GM18499 (cell line): ENCODE data around the gene FHOD3.
"Not testable (repeated sequence)": the region's sequence is repeated elsewhere in the genome, so short reads cannot be mapped to it uniquely, and the experiment has no call there.

Experiments
- ATAC-seq: cut with Tn5 transposase; IDR thresholded peaks from one replicate; pipeline ENCODE4 v1.9.1; 2021; ENCODE audit warnings: moderate number of reproducible peaks; ENCODE audit not compliant: insufficient read depth, unreplicated experiment

The FHOD3 gene

DNA sequence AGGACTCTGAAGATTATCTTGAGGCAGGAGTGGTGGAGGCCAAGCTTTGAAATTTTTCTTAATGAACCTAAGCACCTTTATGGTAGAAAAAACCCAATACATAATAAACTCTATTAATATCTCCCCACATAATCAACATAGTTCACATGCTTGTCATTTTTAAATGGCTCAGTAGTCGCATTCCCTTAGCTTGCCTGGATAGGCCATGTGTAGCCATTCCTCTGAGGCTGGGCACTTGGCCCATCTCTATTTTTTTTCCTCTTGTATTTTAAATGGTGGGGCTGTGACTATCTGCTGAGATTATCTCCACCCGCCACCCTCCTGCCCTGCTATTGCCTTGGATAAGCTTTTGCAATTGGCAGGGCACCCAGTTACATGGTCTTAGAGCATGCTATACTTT lies 143.1 kb downstream of the FHOD3 start:
- ATAC-seq, result no peak

DNA sequence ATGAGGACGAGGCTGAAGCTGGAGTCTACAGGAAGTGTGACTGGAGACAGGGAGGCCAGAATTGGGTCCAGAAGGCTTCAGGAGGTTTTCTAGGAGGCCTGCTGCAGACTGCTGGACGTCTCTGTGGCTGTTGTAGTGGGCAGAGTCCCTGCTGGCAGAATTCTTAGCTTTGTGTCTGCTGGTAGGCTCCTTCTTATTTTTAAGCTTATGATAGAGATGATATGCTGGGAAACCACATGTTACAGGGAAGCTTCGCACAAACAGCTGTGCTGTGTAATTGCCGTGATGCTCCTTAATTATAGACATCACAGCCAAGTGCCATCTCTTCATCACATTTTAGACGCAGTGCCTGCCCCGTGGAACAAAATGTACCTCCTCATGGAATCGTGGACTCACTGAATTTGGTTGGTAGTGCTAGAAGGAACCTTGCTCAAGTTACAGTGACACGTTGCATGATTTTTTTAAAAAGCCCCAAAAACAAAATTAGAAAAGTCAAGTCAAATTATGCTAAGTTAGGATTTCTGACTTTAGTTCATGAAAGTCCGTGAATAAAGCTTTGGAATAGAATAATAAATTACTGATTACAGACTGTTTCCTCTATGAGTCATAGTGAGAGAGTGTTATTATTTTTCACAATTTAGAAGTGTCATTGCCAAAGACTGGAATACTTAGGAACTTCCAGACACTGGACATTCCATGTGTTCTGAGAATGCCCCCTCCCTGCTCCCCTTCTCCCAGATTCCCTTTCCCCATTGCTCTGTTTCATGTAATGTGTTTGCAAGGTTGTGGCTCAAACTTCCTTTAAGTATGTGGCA lies 144.1 kb downstream of the FHOD3 start:
- no peak for ATAC-seq

DNA sequence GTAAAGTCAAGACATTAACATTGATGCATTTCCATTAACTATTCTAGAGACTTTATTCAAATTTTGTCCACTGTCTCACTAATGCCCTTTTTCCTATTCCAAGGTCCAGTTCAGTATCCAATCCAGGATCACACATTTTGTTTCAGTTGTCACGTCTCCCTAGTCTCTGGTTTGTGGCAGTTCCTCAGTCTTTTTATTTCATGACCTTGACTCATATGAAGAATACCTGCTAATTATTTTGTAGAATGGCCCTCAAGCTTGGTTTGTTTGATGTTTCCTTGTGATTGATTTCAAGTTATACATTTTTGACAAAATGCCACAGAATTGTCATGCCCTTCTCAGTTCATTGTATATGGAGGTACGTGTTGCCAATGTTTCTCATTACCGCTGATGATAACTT lies 145.2 kb downstream of the FHOD3 start:
- no peak for ATAC-seq

DNA sequence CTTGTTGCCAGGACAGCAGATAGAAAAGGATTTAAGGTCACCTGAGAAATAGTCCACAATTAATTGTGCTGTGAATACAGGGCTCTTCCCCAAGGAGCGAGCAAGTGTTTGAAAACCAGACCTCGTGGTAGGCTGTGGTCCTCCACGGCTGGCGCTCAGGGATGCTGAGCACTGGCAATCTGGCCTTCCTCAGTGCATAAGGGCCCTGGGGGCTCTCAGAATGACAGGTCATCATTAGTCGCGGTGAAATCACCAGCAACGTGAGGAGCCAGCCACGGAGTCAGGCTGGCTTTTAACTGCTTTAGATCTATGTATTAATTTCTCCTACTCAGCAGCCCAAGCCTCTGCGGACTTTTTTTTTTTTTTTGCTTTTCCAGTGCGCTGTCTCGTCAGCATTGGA lies 148.5 kb downstream of the FHOD3 start:
- ATAC-seq, result no peak

DNA sequence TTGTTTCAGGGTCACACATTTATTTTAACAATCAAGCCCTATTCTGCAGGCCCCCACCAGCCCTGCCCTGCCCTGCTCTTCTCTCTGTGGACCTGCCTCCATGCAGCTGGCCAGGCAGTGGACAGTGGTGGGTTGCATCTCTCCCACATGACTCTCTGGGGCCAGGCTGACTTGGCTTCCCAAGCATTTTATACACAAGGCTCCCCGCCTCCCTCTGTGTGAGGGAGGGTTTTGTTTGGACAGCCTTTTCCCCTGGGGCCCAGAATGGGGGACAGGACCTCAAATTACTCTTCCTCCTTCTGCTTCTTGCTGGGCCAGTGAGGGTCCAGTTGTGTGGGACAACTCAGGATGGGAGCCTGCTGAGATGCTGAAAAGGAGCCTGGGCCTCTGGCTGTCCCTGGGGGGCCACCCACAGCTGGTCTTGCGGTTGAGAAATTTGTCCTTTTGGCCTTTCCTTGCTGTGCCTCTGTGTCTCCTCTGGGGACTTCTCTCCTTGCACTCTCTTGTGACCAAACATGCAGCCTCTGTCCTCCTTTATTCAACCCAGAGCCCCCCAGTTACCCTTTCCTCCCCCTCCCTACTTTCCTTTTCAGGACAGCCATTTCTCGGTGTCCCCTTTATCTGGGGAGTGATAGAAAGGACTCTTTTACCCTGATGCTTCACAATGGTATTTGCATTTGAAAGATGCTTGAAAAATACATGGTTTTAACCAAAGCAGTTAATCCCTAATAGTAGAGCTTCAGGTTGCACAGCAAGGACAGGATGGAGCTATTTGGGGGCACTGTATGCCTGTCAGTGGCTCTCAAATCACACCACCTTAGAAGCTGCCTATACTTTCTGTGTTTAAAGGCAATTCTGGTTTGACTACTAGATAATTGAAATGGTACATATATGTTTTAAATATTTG lies 151.1 kb downstream of the FHOD3 start:
- ATAC-seq, result no peak

DNA sequence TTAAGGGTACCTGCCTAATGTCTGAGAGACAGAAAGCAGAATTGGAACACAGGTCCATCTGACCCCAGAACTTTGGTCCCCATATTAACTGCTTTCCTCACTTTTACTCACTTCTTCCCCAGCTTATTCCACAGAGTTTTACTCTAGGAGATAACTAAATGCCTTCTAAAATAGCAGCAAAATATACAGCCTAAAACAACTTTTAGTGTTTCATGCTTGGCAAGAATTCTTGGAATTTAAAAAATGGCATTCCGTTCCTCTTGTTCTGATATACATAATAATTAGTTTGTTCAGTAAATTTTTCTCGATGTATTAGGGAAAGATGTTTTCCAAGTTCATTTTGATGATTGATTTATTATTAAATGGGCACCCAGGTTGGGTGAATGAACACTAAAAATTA lies 151.9 kb downstream of the FHOD3 start:
- ATAC-seq, result no peak

DNA sequence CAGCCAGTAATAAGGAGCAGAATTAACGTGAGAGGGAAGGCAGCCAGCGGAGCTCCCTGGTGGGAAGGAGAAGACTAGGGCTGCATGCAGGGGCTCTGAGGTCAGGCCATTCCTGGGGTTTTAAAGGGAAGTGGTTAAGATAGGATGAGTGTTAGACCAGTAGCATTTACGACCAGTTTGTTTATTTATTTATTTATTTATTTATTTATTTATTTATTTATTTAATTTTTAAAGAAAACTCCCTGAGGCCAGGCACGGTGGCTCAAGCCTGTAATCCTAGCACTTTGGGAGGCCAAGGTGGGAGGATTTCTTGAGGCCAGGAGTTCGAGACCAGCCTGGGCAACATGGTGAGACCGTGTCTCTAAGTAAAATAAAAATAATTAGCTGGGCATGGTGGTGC lies 152.8 kb downstream of the FHOD3 start:
- ATAC-seq, result no peak

DNA sequence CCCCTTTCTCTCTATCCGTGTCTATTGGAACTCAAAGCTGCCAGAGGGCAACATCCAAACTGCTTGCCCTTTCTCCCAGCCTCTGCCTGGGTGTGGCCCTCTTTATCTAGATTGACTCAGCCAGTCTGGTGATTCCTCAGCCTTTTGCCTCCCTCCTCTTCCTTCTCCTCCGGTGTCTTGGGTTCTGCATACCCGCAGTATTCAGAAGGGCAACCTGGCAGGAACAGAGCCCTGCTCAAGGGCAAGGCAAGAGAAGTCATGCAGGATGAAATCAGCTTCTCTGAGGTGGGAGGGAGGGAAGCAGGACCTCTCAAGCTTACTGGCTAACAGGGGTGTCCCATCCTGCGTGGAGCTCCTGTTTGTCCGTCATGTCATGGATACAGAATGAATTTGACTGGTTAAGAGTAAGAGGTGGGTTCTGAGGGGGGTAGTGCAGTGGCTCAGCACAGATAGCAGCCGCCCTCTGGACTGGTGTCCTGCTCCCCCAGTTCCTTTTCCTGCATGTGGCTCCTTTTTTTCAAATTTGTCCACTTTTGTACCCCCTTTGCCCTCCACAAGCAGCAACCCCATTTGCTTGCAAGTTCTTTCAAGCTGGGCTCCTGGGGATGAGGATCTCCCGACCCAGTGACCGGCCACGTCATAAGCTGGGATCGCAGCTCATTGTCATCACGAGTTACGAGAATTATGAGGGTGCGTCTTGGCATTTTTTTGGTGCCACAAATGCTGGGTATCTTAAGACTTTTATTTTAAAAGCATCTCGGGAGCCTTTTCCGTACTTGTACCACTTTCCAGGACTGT lies 154.1 kb downstream of the FHOD3 start:
- ATAC-seq, result no peak

DNA sequence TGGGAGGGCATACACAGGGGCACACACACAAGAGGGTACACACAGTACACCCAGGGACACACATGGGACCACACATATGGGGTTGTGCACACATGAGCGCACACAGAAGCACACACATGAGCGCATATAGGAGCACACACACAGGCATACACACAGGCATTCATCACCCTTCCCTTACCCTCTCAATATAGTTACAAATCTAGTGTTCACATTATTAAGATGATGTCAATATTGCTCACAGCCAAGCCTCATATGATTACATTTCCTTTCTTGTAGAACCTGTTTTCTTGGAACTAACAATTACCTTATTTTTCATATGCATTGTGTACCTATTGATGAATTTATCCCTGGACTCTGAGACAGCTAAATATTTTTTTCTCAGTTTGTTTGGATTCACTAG lies 156.7 kb downstream of the FHOD3 start:
- ATAC-seq, result no peak

DNA sequence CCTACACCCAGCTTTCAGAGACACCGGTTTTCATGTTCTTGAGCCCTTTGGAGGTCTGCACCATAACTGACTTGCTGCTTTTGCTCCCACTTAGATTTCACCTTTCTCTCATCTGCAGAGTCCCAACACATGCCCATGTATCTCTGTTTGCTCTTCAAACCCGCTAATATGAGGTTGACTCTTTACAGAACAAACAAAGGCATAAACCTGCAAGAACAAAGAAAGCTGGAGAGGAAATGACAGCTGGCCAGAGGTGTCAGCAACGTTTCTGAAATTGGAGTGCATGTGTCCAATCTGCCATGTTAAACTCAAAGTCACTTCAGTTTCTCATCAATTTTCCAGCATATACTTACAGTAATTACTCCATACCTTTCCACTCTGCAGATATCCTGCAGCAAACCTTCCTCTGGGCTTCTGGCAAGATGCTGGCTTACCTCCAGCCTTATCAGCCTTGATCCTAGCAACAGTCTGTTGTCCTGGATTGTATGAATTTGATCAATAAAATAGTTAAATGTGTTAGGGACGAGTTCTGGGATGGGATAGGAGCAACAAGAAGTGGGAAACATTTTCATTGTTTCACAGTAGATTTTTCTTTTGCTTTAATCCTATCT lies 157.4 kb downstream of the FHOD3 start:
- ATAC-seq, result no peak

DNA sequence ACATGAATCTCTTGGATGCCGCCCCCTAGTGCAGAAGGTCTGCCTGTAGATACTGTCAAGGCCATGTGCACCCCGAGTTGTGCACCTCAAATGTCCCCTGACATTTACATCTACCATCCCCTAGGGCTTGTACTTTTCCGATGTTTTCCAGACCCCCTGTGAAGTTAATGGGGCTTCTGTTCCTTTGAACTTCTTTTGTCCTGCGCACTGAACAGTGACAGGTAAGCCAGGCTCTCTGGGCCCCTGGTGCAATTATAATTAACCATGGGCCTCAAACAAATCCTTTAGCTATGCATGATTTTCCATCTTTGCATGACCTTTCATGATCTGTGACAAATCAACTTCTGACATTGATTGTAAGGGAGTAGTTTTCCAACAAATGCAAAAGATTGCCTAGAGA lies 158.4 kb downstream of the FHOD3 start:
- no peak for ATAC-seq

DNA sequence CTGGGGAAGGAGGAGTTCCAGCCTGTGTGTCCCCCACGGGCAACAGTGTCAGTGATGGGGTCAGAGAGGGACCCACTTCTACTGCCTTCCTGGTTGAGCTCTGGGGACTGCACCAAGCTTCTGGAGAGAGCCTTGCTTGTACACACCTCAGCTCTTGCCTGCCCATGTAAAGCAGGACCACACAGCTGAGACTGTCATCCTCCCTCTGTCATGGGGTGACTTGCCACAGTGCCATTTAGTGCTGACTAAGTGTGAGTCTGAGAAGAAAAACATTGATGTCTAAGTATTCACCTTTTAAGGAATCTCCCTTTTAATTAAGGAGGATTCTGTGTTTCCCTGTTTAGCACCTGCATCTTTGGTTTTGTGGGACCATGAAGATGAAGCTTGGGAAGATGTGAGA lies 159.1 kb downstream of the FHOD3 start:
- no peak for ATAC-seq

DNA sequence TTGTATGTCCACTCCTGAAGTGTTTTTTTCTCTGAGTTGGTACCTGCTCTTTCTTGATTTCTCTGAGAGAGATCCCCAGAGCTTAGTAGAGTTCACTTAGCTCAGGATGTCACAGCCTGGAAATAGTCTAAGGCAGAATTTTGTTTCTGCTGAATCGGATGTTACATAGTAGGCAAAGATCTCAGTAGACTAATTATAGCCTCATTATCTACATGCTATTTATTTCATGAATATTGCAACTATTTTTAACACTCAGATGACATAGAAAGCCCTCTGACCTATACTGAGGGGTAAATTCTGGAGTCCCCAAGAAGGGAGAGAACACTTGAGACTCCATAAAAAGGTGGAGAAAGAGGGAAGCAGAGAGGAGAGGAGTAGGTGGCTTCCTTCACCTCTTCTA lies 160.2 kb downstream of the FHOD3 start:
- ATAC-seq, result no peak

DNA sequence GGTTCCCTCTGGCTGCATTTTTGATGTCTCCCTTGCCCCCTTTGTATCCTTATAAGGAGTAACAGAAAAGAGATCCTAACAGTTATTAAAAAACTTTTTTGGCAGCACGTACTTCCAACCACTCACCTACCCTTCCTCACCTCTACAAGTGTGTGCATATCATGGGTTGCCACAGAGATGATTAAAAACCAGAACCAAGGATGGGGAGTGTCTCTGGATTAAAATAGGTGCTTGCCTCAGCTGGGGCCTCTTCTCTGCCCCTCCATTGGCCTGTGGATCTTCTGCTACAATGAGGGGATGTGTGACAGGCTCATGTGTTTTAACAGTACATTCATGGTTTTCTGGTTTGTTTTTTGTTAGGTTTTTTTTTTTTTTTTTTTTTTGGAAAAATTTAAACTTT lies 160.8 kb downstream of the FHOD3 start:
- no peak for ATAC-seq

DNA sequence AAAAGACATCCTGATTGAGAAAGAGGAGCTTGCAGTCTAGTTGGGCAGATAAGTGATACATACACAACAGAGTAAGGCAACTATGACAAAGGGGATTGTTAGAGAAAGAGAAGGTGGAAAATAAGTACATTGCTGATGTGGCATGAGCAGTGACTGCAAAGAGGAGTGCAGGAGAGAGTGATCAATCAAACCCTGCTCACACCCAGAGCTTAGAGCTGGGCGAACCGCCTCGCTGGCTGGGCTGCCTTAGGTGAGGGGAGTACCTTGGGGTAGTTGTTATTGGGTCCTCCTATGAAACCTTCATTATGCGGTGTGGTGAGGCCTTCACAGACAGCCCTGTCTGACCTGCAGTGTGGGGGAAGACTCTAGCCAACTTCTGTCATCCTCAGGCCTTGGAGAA lies 161.7 kb downstream of the FHOD3 start:
- ATAC-seq, result no peak

DNA sequence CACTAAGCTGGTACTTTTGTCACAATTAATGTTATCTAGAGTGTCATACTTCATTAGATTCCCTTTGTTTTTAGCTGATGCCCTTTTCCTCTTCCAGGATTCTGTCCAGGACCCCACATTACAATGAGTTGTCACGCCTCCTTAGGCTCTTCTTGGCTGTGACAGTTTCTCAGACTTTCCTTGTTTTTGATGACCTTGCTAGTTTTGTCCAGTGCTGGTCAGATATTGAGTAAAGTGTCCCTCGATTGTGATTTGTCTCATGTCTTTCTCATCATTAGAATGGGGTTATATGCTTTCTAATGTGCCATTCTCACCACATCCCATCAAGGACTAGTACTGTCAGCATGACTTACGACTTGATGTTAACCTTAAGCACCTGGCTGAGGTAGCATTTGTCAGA lies 162.3 kb downstream of the FHOD3 start:
- ATAC-seq, result no peak

DNA sequence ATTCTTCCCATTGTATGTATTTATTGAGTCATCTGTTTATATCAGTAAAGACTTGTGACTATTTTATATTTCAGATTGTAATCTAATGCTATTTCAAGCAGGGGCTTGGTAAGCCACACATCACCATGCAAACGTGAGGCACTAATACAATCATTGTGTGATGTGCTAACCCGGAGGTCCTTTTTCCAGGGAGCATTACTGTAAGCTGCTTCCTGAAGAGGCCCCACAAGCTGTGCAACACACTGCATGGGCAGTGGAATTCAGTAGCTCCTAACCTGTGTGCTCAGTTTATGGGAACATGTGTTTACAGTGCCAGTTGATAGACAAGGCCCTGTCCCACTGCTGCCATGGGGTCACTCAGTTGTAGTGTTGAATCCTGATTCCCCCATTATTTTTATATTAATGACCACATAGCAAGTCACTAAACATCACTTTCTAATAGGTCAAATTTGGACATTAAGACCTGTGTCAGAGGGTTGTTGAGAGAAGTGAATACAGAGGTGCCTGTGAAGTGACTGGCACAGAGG lies 162.9 kb downstream of the FHOD3 start:
- ATAC-seq, result no peak

DNA sequence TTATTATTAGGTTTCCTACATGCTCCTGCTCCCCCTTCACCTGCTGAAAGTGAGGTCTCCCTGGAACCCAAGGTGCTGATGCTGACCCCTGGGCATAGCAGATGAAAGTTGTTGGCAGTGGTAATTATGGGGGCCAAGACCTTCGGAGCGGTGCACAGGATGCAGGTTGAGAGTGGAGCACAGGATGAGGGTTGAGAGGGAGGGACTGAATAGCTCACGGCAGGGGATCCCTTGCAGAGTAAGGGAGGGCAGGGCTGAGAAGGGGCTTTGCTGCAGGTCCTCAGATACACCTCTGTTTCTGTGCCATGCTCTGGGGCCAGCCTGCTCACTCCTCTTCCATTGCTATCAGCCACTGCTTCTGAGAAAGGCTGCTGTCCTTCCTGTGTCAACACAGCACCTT lies 163.3 kb downstream of the FHOD3 start:
- ATAC-seq, result no peak

DNA sequence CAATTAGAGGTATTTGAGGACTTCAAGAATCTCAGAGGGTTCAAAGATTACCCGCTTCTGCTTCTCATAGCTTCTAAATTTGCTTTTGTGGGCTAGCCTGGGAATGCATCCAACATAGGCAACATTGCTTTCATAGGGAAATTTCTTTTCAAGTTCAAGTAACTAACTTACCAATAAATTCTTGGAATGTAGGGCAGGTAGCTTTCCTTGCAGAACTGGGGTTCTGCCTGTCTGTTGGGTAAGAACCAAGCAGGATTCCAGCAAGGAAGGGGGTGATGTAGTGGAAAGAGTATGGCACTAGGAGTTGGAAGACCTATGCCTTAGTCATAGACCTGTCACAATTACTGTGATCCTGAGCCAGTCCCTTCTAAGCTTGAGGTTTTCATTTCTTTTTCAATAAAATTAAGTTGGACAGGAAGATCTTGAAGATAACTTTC lies 164.1 kb downstream of the FHOD3 start:
- no peak for ATAC-seq

DNA sequence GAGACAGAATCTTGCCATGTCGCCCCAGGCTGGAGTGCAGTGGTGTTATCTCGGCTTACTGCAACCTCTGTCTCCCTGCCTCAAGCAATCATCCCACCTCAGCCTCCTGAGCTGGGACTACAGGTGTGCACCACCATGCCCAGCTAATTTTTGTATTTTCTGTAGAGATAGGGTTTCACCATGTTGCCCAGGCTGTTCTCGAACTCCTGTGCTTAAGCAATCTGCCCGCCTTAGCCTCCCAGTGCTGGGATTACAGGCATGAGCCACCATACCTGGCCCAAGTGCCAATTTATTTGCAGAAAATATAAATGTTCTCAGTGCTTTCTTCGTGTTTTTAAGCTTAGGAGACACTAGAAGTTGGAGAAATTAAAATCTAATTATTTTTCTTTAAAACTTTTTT lies 166.0 kb downstream of the FHOD3 start:
- ATAC-seq, result not testable (repeated sequence)
